SK-N-SH treated with all-trans-retinoic acid at 6 μM for 48 hours (cell line): Measurements from ENCODE around the gene FGF18.

Experiments used
- ATAC-seq: fragments of 200-7000 bp; cut with Tn5 transposase; 3 replicates; pipeline ENCODE4 v1.9.1; 2020; ENCODE audit warnings: mild to moderate bottlenecking, moderate library complexity
- ARNTL ChIP-seq: fragments of 450-650 bp; formaldehyde crosslinking; IDR thresholded peaks from 2 replicates; pipeline ENCODE4 v1.5.0; 2020; ENCODE audit warnings: low read depth, mild to moderate bottlenecking, moderate library complexity, borderline replicate concordance
- BACH2 ChIP-seq: fragments of 250-450 bp; sonication (Bioruptor Pico); IDR thresholded peaks from 2 replicates; pipeline ENCODE4 v1.9.0; 2021; ENCODE audit warnings: mild to moderate bottlenecking, borderline replicate concordance
- CSDC2 ChIP-seq: fragments of 250-450 bp; sonication (Bioruptor Pico); IDR thresholded peaks from 2 replicates; pipeline ENCODE4 v1.5.0; 2020; ENCODE audit warnings: mild to moderate bottlenecking, moderate library complexity
- ESRRG ChIP-seq: fragments of 250-450 bp; sonication (Bioruptor Pico); IDR thresholded peaks from 2 replicates; pipeline ENCODE4 v1.6.1; 2021; ENCODE audit warnings: mild to moderate bottlenecking
- GLIS3 ChIP-seq: fragments of 250-450 bp; sonication (Bioruptor Pico); IDR thresholded peaks from 2 replicates; pipeline ENCODE4 v1.5.0; 2020; ENCODE audit warnings: mild to moderate bottlenecking, moderate library complexity
- ISL1 ChIP-seq: fragments of 250-450 bp; sonication (Bioruptor Pico); IDR thresholded peaks from 2 replicates; pipeline ENCODE4 v2.1.2; 2022; ENCODE audit warnings: mild to moderate bottlenecking, moderate library complexity
- OSR1 ChIP-seq: fragments of 250-450 bp; sonication (Bioruptor Pico); IDR thresholded peaks from 2 replicates; pipeline ENCODE4 v1.8.0; 2022; ENCODE audit warnings: moderate library complexity, mild to moderate bottlenecking, inconsistent platforms
- PPARA ChIP-seq: fragments of 250-450 bp; sonication (Bioruptor Pico); IDR thresholded peaks from 2 replicates; pipeline ENCODE4 v1.5.0; 2020; ENCODE audit warnings: mild to moderate bottlenecking, borderline replicate concordance
- RARB ChIP-seq: fragments of 250-450 bp; sonication (Bioruptor Pico); IDR thresholded peaks from 2 replicates; pipeline ENCODE4 v1.8.0; 2021; ENCODE audit warnings: mild to moderate bottlenecking, moderate library complexity
- SNAI2 ChIP-seq: fragments of 250-450 bp; sonication (Bioruptor Pico); IDR thresholded peaks from 2 replicates; pipeline ENCODE4 v1.5.0; 2020; ENCODE audit warnings: mild to moderate bottlenecking, moderate library complexity
- TCF4 ChIP-seq: fragments of 250-450 bp; sonication (Bioruptor Pico); IDR thresholded peaks from 2 replicates; pipeline ENCODE4 v1.8.0; 2021; ENCODE audit warnings: mild to moderate bottlenecking, moderate library complexity, borderline replicate concordance
- TOX ChIP-seq: fragments of 250-450 bp; sonication (Bioruptor Pico); IDR thresholded peaks from 2 replicates; pipeline ENCODE4 v1.8.0; 2021; ENCODE audit warnings: mild to moderate bottlenecking, moderate library complexity, borderline replicate concordance
- ZC3H10 ChIP-seq: fragments of 250-450 bp; sonication (Bioruptor Pico); IDR thresholded peaks from 2 replicates; pipeline ENCODE4 v1.5.1; 2021; ENCODE audit warnings: mild to moderate bottlenecking, moderate library complexity
- ZFP3 ChIP-seq: fragments of 250-450 bp; sonication (Bioruptor Pico); IDR thresholded peaks from 2 replicates; pipeline ENCODE4 v1.5.0; 2020; ENCODE audit warnings: mild to moderate bottlenecking, moderate library complexity
- ZFP30 ChIP-seq: fragments of 450-650 bp; formaldehyde crosslinking; IDR thresholded peaks from 2 replicates; pipeline ENCODE4 v1.5.0; 2022; ENCODE audit warnings: mild to moderate bottlenecking, moderate library complexity
- ZNF565 ChIP-seq: fragments of 450-650 bp; formaldehyde crosslinking; conservative IDR thresholded peaks from 2 replicates; pipeline ENCODE4 v1.5.0; 2020; ENCODE audit warnings: low read depth, mild to moderate bottlenecking, moderate library complexity
- ZNF70 ChIP-seq: fragments of 450-650 bp; formaldehyde crosslinking; IDR thresholded peaks from 2 replicates; pipeline ENCODE4 v1.5.0; 2020; ENCODE audit warnings: mild to moderate bottlenecking, moderate library complexity
- ZNF8 ChIP-seq: fragments of 450-650 bp; formaldehyde crosslinking; IDR thresholded peaks from 2 replicates; pipeline ENCODE4 v1.5.0; 2020; ENCODE audit warnings: mild to moderate bottlenecking, moderate library complexity
- TF ChIP-seq, protein P1 (sequence below): fragments of 250-450 bp; sonication (Bioruptor Pico); IDR thresholded peaks from 2 replicates; pipeline ENCODE4 v1.5.1; 2020; ENCODE audit warnings: low read depth, mild to moderate bottlenecking, moderate library complexity
- TF ChIP-seq, protein P2 (sequence below): fragments of 250-450 bp; sonication (Bioruptor Pico); IDR thresholded peaks from 2 replicates; pipeline ENCODE4 v1.5.1; 2021; ENCODE audit warnings: mild to moderate bottlenecking, moderate library complexity
- TF ChIP-seq, protein P3 (sequence below): fragments of 250-450 bp; sonication (Bioruptor Pico); IDR thresholded peaks from 2 replicates; pipeline ENCODE4 v1.5.0; 2020; ENCODE audit warnings: mild to moderate bottlenecking, moderate library complexity
- TF ChIP-seq, protein P4 (sequence below): fragments of 250-450 bp; sonication (Bioruptor Pico); IDR thresholded peaks from 2 replicates; pipeline ENCODE4 v1.8.0; 2021; ENCODE audit warnings: low read depth, mild to moderate bottlenecking, moderate library complexity, borderline replicate concordance
- TF ChIP-seq, protein P5 (sequence below): fragments of 250-450 bp; sonication (Bioruptor Pico); IDR thresholded peaks from 2 replicates; pipeline ENCODE4 v1.8.0; 2020; ENCODE audit warnings: mild to moderate bottlenecking, moderate library complexity, borderline replicate concordance

Gene FGF18

DNA sequence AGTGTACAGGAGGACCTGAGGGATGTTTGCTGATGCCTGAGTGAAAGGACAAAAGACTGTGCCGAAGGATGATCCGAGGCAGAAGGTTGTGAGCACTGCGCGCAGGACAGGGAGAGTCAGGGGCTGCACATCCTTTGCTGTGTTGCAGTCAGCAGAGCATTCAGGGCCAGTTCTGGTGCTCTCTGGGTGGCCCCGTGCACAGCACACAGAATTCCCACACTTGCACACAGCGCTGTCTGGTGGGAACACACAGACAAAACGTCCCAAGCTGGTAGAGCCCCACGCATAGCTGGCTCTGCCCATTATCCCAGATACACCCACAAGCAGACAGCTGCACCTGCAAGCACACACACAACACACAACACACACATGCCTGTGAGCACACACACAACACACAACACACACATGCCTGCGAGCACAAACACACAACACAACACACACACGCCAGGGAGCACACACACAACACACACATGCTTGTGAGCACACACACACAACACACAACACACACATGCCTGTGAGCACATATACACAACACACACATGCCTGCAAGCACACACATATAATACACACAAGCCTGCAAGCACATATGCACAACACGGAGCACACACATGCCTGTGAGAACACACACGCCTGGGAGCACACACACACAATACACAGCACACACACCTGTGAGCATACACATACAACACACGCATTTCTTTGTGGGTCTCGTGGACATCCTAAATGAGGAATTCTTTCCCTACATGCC, 74.4 kb downstream of the FGF18 start:
- TF ChIP-seq, protein P1, sequence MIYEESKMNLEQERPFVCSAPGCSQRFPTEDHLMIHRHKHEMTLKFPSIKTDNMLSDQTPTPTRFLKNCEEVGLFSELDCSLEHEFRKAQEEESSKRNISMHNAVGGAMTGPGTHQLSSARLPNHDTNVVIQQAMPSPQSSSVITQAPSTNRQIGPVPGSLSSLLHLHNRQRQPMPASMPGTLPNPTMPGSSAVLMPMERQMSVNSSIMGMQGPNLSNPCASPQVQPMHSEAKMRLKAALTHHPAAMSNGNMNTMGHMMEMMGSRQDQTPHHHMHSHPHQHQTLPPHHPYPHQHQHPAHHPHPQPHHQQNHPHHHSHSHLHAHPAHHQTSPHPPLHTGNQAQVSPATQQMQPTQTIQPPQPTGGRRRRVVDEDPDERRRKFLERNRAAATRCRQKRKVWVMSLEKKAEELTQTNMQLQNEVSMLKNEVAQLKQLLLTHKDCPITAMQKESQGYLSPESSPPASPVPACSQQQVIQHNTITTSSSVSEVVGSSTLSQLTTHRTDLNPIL (CRISPR knock-in tag): no peak
- TF ChIP-seq RARB (CRISPR knock-in tag): no peak
- no peak for TF ChIP-seq TOX (CRISPR knock-in tag)
- TF ChIP-seq BACH2: no peak
- TF ChIP-seq ARNTL (CRISPR knock-in tag): no peak
- no peak for TF ChIP-seq OSR1
- no peak for TF ChIP-seq CSDC2 (CRISPR knock-in tag)
- peak; percentile 6 for ATAC-seq

DNA sequence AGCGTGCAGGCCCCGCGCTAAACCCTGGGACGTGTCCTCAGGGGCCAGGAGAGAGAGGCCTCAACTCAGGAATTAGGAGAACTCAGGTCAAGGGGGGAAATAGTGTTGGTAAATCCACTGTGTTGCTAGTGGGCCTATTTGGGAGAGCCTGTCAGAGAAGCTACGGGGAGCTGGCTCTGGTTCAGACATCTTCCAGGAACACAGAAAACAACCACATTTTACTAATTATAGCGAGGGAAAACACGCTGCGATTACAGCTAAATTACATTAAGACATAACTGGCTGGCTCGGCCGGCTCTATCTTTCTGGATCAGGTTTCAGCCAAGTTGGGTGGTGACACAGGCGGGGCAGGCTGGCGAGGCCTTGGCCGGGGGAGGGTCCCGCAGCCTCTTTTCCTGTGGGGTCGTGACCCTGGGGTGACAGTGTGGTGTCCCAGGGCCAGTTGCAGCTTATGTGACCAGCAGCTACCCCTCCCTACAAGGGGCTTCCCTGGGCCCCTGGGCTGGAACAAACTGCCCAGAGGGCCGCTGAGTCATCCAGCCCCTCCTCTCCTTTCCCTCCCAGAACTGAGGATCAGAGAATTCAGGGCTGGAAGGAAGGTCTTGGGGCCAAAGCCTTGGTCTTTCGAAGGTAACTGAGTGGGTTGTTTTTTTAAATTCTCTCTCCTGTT, 75.1 kb downstream of the FGF18 start:
- ATAC-seq: peak; percentile 91
- no peak for TF ChIP-seq CSDC2 (CRISPR knock-in tag)
- no peak for TF ChIP-seq ZNF70
- no peak for TF ChIP-seq ARNTL (CRISPR knock-in tag)
- peak; percentile 46; the same call in 1 of the 2 replicates for TF ChIP-seq TOX (CRISPR knock-in tag)
- peak; percentile 67; the same call in 1 of the 2 replicates for TF ChIP-seq ZC3H10 (CRISPR knock-in tag)
- TF ChIP-seq SNAI2 (CRISPR knock-in tag): peak; percentile 70; the same call in 1 of the 2 replicates
- TF ChIP-seq ZFP3 (CRISPR knock-in tag): no peak
- TF ChIP-seq, protein P2, sequence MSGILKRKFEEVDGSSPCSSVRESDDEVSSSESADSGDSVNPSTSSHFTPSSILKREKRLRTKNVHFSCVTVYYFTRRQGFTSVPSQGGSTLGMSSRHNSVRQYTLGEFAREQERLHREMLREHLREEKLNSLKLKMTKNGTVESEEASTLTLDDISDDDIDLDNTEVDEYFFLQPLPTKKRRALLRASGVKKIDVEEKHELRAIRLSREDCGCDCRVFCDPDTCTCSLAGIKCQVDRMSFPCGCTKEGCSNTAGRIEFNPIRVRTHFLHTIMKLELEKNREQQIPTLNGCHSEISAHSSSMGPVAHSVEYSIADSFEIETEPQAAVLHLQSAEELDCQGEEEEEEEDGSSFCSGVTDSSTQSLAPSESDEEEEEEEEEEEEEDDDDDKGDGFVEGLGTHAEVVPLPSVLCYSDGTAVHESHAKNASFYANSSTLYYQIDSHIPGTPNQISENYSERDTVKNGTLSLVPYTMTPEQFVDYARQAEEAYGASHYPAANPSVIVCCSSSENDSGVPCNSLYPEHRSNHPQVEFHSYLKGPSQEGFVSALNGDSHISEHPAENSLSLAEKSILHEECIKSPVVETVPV (CRISPR knock-in tag): no peak
- TF ChIP-seq, protein P3, sequence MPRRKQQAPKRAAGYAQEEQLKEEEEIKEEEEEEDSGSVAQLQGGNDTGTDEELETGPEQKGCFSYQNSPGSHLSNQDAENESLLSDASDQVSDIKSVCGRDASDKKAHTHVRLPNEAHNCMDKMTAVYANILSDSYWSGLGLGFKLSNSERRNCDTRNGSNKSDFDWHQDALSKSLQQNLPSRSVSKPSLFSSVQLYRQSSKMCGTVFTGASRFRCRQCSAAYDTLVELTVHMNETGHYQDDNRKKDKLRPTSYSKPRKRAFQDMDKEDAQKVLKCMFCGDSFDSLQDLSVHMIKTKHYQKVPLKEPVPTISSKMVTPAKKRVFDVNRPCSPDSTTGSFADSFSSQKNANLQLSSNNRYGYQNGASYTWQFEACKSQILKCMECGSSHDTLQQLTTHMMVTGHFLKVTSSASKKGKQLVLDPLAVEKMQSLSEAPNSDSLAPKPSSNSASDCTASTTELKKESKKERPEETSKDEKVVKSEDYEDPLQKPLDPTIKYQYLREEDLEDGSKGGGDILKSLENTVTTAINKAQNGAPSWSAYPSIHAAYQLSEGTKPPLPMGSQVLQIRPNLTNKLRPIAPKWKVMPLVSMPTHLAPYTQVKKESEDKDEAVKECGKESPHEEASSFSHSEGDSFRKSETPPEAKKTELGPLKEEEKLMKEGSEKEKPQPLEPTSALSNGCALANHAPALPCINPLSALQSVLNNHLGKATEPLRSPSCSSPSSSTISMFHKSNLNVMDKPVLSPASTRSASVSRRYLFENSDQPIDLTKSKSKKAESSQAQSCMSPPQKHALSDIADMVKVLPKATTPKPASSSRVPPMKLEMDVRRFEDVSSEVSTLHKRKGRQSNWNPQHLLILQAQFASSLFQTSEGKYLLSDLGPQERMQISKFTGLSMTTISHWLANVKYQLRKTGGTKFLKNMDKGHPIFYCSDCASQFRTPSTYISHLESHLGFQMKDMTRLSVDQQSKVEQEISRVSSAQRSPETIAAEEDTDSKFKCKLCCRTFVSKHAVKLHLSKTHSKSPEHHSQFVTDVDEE (CRISPR knock-in tag): peak; percentile 62; the same call in 1 of the 2 replicates
- TF ChIP-seq ZNF8 (CRISPR knock-in tag): no peak
- no peak for TF ChIP-seq RARB (CRISPR knock-in tag)
- TF ChIP-seq, protein P4, sequence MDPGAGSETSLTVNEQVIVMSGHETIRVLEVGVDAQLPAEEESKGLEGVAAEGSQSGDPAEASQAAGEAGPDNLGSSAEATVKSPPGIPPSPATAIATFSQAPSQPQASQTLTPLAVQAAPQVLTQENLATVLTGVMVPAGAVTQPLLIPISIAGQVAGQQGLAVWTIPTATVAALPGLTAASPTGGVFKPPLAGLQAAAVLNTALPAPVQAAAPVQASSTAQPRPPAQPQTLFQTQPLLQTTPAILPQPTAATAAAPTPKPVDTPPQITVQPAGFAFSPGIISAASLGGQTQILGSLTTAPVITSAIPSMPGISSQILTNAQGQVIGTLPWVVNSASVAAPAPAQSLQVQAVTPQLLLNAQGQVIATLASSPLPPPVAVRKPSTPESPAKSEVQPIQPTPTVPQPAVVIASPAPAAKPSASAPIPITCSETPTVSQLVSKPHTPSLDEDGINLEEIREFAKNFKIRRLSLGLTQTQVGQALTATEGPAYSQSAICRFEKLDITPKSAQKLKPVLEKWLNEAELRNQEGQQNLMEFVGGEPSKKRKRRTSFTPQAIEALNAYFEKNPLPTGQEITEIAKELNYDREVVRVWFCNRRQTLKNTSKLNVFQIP (CRISPR knock-in tag): no peak
- no peak for TF ChIP-seq ZNF565 (CRISPR knock-in tag)
- TF ChIP-seq ISL1 (CRISPR knock-in tag): peak; percentile 87
- TF ChIP-seq ESRRG (CRISPR knock-in tag): 0 out of 2 replicates have a peak, but pooled peaks have one; percentile 73
- TF ChIP-seq ZFP30: no peak
- TF ChIP-seq, protein P1 (CRISPR knock-in tag): peak; percentile 70
- no peak for TF ChIP-seq BACH2
- peak; percentile 97 for TF ChIP-seq TCF4 (CRISPR knock-in tag)
- TF ChIP-seq GLIS3: no peak
- TF ChIP-seq, protein P5, sequence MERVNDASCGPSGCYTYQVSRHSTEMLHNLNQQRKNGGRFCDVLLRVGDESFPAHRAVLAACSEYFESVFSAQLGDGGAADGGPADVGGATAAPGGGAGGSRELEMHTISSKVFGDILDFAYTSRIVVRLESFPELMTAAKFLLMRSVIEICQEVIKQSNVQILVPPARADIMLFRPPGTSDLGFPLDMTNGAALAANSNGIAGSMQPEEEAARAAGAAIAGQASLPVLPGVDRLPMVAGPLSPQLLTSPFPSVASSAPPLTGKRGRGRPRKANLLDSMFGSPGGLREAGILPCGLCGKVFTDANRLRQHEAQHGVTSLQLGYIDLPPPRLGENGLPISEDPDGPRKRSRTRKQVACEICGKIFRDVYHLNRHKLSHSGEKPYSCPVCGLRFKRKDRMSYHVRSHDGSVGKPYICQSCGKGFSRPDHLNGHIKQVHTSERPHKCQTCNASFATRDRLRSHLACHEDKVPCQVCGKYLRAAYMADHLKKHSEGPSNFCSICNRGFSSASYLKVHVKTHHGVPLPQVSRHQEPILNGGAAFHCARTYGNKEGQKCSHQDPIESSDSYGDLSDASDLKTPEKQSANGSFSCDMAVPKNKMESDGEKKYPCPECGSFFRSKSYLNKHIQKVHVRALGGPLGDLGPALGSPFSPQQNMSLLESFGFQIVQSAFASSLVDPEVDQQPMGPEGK (CRISPR knock-in tag): peak; percentile 87
- no peak for TF ChIP-seq OSR1
- no peak for TF ChIP-seq PPARA (CRISPR knock-in tag)
